WTC11 (cell line): ENCODE measurements around the gene MIPOL1. TPM values are rescaled to one million over a fixed set of nuclear protein-coding genes. Genes with fewer than 3 reads are reported as not detected.

ENCODE experiments used
- ATAC-seq: fragments of 200-7000 bp; cut with Tn5 transposase; 2 replicates; pipeline ENCODE4 v1.10.0; 2021; ENCODE audit warnings: mild to moderate bottlenecking, moderate library complexity
- CTCF ChIA-PET: fragments of 300-600 bp; sonication (Branson Sonifier 250); formaldehyde crosslinking; loops from one replicate; lab custom pipeline; 2021; ENCODE audit warnings: antibody characterized with exemption; lab: Charles Lee
- POLR2A ChIA-PET: fragments of 350-600 bp; sonication (Branson Sonifier 250); formaldehyde crosslinking; loops from one replicate; lab custom pipeline; 2021; ENCODE audit warnings: antibody characterized with exemption; lab: Charles Lee
- DNase-seq: peaks from one replicate; pipeline ENCODE4 v3.0.0; 2021; ENCODE audit warnings: low spot score
- H3K27ac Mint-ChIP-seq: 2 replicates; pipeline ENCODE4 v1.8.0; 2021; ENCODE audit warnings: mixed read lengths
- H3K27me3 Mint-ChIP-seq: 2 replicates; pipeline ENCODE4 v1.8.0; 2021; ENCODE audit warnings: low read depth, mild to moderate bottlenecking, moderate library complexity, mixed read lengths
- H3K36me3 Mint-ChIP-seq: 2 replicates; pipeline ENCODE4 v1.8.0; 2021; ENCODE audit warnings: mixed read lengths
- H3K4me1 Mint-ChIP-seq: 2 replicates; pipeline ENCODE4 v1.8.0; 2022; ENCODE audit warnings: mixed read lengths
- H3K4me3 Mint-ChIP-seq: 2 replicates; pipeline ENCODE4 v1.8.0; 2021; ENCODE audit warnings: mild to moderate bottlenecking, moderate library complexity, mixed read lengths
- H3K9me3 Mint-ChIP-seq: 2 replicates; pipeline ENCODE4 v1.8.0; 2021; ENCODE audit warnings: mixed read lengths
- ARID4B ChIP-seq: sonication (generic); formaldehyde crosslinking; IDR thresholded peaks from 2 replicates; pipeline ENCODE4 v1.8.0; 2023; ENCODE audit warnings: missing genetic modification reagents, mild to moderate bottlenecking, borderline replicate concordance
- ATF6 ChIP-seq: sonication (generic); formaldehyde crosslinking; IDR thresholded peaks from 2 replicates; pipeline ENCODE4 v1.8.1; 2023; ENCODE audit warnings: mild to moderate bottlenecking, missing genetic modification reagents
- EMX1 ChIP-seq: fragments of 250-450 bp; sonication (Bioruptor Pico); IDR thresholded peaks from 2 replicates; pipeline ENCODE4 v1.8.0; 2021; ENCODE audit warnings: mild to moderate bottlenecking
- ESRRA ChIP-seq: sonication (generic); formaldehyde crosslinking; IDR thresholded peaks from 2 replicates; pipeline ENCODE4 v1.8.1; 2022; ENCODE audit warnings: mild to moderate bottlenecking, missing genetic modification reagents, borderline replicate concordance
- GTF2I ChIP-seq: fragments of 250-450 bp; sonication (Bioruptor Pico); conservative IDR thresholded peaks from 2 replicates; pipeline ENCODE4 v1.4.0; 2021; ENCODE audit warnings: mild to moderate bottlenecking
- MAX ChIP-seq: sonication (generic); formaldehyde crosslinking; IDR thresholded peaks from 2 replicates; pipeline ENCODE4 v1.8.0; 2022; ENCODE audit warnings: mild to moderate bottlenecking, missing genetic modification reagents
- NFATC4 ChIP-seq: fragments of 250-450 bp; sonication (Bioruptor Pico); IDR thresholded peaks from 2 replicates; pipeline ENCODE4 v1.9.0; 2021; ENCODE audit warnings: mild to moderate bottlenecking
- NFYB ChIP-seq: sonication (generic); formaldehyde crosslinking; conservative IDR thresholded peaks from 2 replicates; pipeline ENCODE4 v1.8.0; 2022; ENCODE audit warnings: low read depth, missing genetic modification reagents
- NR3C1 ChIP-seq: sonication (generic); formaldehyde crosslinking; conservative IDR thresholded peaks from 2 replicates; pipeline ENCODE4 v1.8.1; 2023; ENCODE audit warnings: low read depth, mild to moderate bottlenecking, missing genetic modification reagents
- RELA ChIP-seq: sonication (generic); formaldehyde crosslinking; IDR thresholded peaks from 2 replicates; pipeline ENCODE4 v1.8.1; 2022; ENCODE audit warnings: missing genetic modification reagents, mild to moderate bottlenecking, borderline replicate concordance
- SMAD3 ChIP-seq: sonication (generic); formaldehyde crosslinking; IDR thresholded peaks from 2 replicates; pipeline ENCODE4 v1.8.0; 2022; ENCODE audit warnings: missing genetic modification reagents, mild to moderate bottlenecking, borderline replicate concordance
- SMAD4 ChIP-seq: sonication (generic); formaldehyde crosslinking; IDR thresholded peaks from 2 replicates; pipeline ENCODE4 v1.8.0; 2022; ENCODE audit warnings: mild to moderate bottlenecking, missing genetic modification reagents
- SOX15 ChIP-seq: fragments of 250-450 bp; sonication (Bioruptor Pico); IDR thresholded peaks from 2 replicates; pipeline ENCODE4 v1.9.0; 2021; ENCODE audit warnings: mild to moderate bottlenecking
- USF2 ChIP-seq: sonication (generic); formaldehyde crosslinking; IDR thresholded peaks from 2 replicates; pipeline ENCODE4 v1.8.1; 2023; ENCODE audit warnings: mild to moderate bottlenecking, missing genetic modification reagents, moderate library complexity
- ZBTB21 ChIP-seq: sonication (generic); formaldehyde crosslinking; IDR thresholded peaks from 2 replicates; pipeline ENCODE4 v1.8.1; 2023; ENCODE audit warnings: mild to moderate bottlenecking, missing genetic modification reagents, borderline replicate concordance
- ZBTB43 ChIP-seq: sonication (generic); formaldehyde crosslinking; IDR thresholded peaks from 2 replicates; pipeline ENCODE4 v1.8.1; 2023; ENCODE audit warnings: mild to moderate bottlenecking, missing genetic modification reagents
- ZMAT4 ChIP-seq: fragments of 250-450 bp; sonication (Bioruptor Pico); IDR thresholded peaks from 2 replicates; pipeline ENCODE4 v1.9.0; 2021; ENCODE audit warnings: mild to moderate bottlenecking
- ZNF121 ChIP-seq: sonication (generic); formaldehyde crosslinking; IDR thresholded peaks from 2 replicates; pipeline ENCODE4 v1.8.0; 2023; ENCODE audit warnings: missing genetic modification reagents
- ZNF281 ChIP-seq: sonication (generic); formaldehyde crosslinking; IDR thresholded peaks from 2 replicates; pipeline ENCODE4 v1.8.0; 2023; ENCODE audit warnings: mild to moderate bottlenecking, missing genetic modification reagents
- total RNA-seq: library from RNA; stranded (reverse); gene quantifications from 3 replicates; pipeline ENCODE4 v1.2.3, GENCODE V29; 2021

Gene MIPOL1
- total RNA-seq, 1 experiment from 2014 or later: 13.1 TPM

GRCh38 chr14:37550511-37550910, 352.8 kb downstream of the MIPOL1 start:
- no peak for ATAC-seq
- CTCF ChIA-PET: no interaction called here
- Mint-ChIP-seq H3K27me3 (no peaks in the 10 kb centered on the region), H3K27ac (no peak overlapping the region), H3K9me3 (peaks cover 20% of the 10 kb centered on the region), H3K36me3 (peaks cover 3% of the 10 kb centered on the region; the same call in 1 of the 2 replicates), H3K4me1 (no peaks in the 10 kb centered on the region), H3K4me3 (no peak overlapping the region)
- POLR2A ChIA-PET: no interaction called here
- TF ChIP-seq ZBTB43 (CRISPR knock-in tag) (no peak), ATF6 (CRISPR knock-in tag) (no peak), NR3C1 (no peak), USF2 (CRISPR knock-in tag) (no peak), ZNF281 (CRISPR knock-in tag) (no peak), NFYB (CRISPR knock-in tag) (no peak), EMX1 (CRISPR knock-in tag) (no peak), ARID4B (CRISPR knock-in tag) (no peak), SMAD3 (CRISPR knock-in tag) (no peak), ZNF121 (no peak), GTF2I (CRISPR knock-in tag) (no peak), MAX (CRISPR knock-in tag) (no peak), ESRRA (CRISPR knock-in tag) (no peak)
- DNase-seq: no peak

- Mint-ChIP-seq H3K36me3 (peaks cover 3% of the 10 kb centered on the region; the same call in 1 of the 2 replicates), H3K27me3 (no peaks in the 10 kb centered on the region), H3K4me1 (no peaks in the 10 kb centered on the region)
- TF ChIP-seq SMAD4 (no peak), ZBTB21 (no peak), SOX15 (no peak), ZMAT4 (no peak), ARID4B (CRISPR knock-in tag) (no peak), NFATC4 (no peak), RELA (CRISPR knock-in tag) (no peak)
These were observed 353.4 kb downstream of the MIPOL1 start for GRCh38 chr14:37551119-37551518.

More at GRCh38 chr14:37551119-37551518, 353.4 kb downstream of the MIPOL1 start:
- no peak overlapping the region for H3K27ac Mint-ChIP-seq
- CTCF ChIA-PET: no interaction called here
- DNase-seq: no peak
- POLR2A ChIA-PET: interaction anchor here (0.6 kb wide), 1 partner anchor 317 kb away, joined by 4 read pairs; no protein-coding TSS in a partner anchor
- no peak overlapping the region for H3K4me3 Mint-ChIP-seq
- peaks cover 20% of the 10 kb centered on the region for H3K9me3 Mint-ChIP-seq
- no peak for ATAC-seq
